Coronary artery (tissue), 2 donors: ENCODE measurements around the gene GRK6.
"Not testable (repeated sequence)": the region's sequence is repeated elsewhere in the genome, so short reads cannot be mapped to it uniquely, and the experiment has no call there.

ENCODE experiments used
- DNase-seq: peaks from one replicate; pipeline ENCODE4 v3.0.0-alpha.2; 2017; ENCODE audit warnings: low spot score
- H3K27ac ChIP-seq, 2 donors: fragments of 200-600 bp; sonication (generic); one replicate each; pipeline ENCODE4 v1.5.1; 2016 to 2019
- H3K4me3 ChIP-seq: fragments of 200-600 bp; sonication (generic); 2 replicates; pipeline ENCODE4 v1.5.1; 2016; ENCODE audit warnings: mild to moderate bottlenecking, moderate library complexity
- TF ChIP-seq, protein P1 (sequence below): fragments of 200-600 bp; sonication (generic); IDR thresholded peaks from one replicate; pipeline ENCODE4 v1.5.1; 2019; ENCODE audit warnings: antibody characterized with exemption

Gene GRK6

GRCh38 chr5:177483042-177483441, 56.6 kb downstream of the GRK6 start:
- DNase-seq = no peak

GRCh38 chr5:177483994-177484901, 57.8 kb downstream of the GRK6 start:
- DNase-seq = no peak
- Histone ChIP-seq H3K4me3 (no peak overlapping the region), H3K27ac (peak overlapping the region; percentile 20 to 74)
- TF ChIP-seq, protein P1, sequence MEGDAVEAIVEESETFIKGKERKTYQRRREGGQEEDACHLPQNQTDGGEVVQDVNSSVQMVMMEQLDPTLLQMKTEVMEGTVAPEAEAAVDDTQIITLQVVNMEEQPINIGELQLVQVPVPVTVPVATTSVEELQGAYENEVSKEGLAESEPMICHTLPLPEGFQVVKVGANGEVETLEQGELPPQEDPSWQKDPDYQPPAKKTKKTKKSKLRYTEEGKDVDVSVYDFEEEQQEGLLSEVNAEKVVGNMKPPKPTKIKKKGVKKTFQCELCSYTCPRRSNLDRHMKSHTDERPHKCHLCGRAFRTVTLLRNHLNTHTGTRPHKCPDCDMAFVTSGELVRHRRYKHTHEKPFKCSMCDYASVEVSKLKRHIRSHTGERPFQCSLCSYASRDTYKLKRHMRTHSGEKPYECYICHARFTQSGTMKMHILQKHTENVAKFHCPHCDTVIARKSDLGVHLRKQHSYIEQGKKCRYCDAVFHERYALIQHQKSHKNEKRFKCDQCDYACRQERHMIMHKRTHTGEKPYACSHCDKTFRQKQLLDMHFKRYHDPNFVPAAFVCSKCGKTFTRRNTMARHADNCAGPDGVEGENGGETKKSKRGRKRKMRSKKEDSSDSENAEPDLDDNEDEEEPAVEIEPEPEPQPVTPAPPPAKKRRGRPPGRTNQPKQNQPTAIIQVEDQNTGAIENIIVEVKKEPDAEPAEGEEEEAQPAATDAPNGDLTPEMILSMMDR = no peak

More at GRCh38 chr5:177483042-177483441, 56.6 kb downstream of the GRK6 start:
- TF ChIP-seq, protein P1 = no peak
- H3K27ac ChIP-seq = peak overlapping the region; percentile 20 to 74
- H3K4me3 ChIP-seq = no peak overlapping the region

GRCh38 chr5:177484902-177485549, 58.5 kb downstream of the GRK6 start:
- TF ChIP-seq, protein P1 = no peak
- H3K27ac ChIP-seq = peak overlapping the region; percentile 17 to 74
- no peak for DNase-seq
- H3K4me3 ChIP-seq = no peak overlapping the region

- H3K27ac ChIP-seq = peak overlapping the region in 1 of 2 donors; percentile 74
- DNase-seq, H3K4me3 ChIP-seq: not testable (repeated sequence)
Observed at GRCh38 chr5:177485753-177486152, 59.3 kb downstream of the GRK6 start.

GRCh38 chr5:177486256-177486655, 59.8 kb downstream of the GRK6 start:
- Histone ChIP-seq H3K27ac (no peak overlapping the region), H3K4me3 (no peak overlapping the region)
- no peak for DNase-seq
- TF ChIP-seq, protein P1 = no peak

- H3K4me3 ChIP-seq = no peak overlapping the region
- H3K27ac ChIP-seq = peak overlapping the region in 1 of 2 donors; percentile 30
- TF ChIP-seq, protein P1 = no peak
- DNase-seq = no peak
Observed at GRCh38 chr5:177487144-177487543, 60.7 kb downstream of the GRK6 start.

DNA sequence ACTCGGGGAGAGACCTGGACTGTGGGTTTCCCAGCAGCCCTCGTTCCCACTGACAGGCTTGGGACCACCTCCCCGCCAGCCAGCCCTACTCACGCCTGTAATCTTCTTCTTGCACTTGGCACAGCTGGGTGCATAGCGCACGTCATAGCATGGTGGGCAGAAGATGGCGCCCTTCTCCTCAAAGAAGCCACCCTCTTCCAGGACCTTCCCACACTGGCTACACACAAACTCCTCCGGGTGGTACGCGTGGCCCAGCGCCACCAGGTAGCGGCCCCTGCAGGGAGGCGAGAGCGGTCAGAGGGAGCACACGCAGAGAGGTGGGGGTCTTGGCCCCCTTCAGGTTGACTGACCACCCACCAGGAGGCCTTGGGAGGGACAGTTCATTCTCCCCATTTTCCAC, 61.5 kb downstream of the GRK6 start:
- no peak for DNase-seq
- no peak overlapping the region for H3K4me3 ChIP-seq
- H3K27ac ChIP-seq = peak overlapping the region in 1 of 2 donors; percentile 30
- TF ChIP-seq, protein P1 = no peak
